ENCODE data around the gene PGBD4.

- TF ChIP-seq CTCF (IDR thresholded peaks at IDR 0.05): no peak
- no peak for TF ChIP-seq EP300 (IDR thresholded peaks at IDR 0.05)
- no peak for TF ChIP-seq POLR2A (IDR thresholded peaks at IDR 0.05)
Observed at GRCh38 chr15:34147371-34148140, 45.7 kb downstream of the PGBD4 start.

Data from sigmoid colon (tissue), 4 donors.